Endothelial cell of umbilical vein (primary cell): ENCODE measurements around the gene HDX. TPM values are rescaled to one million over a fixed set of nuclear protein-coding genes. Genes with fewer than 3 reads are reported as not detected.

Source experiments
- BruUV-seq: library from RNA; stranded (reverse); fragments of 400-500 nt; replicated peaks from 2 replicates; lab custom pipeline; 2021; lab: Mats Ljungman, UMichigan
- CTCF ChIA-PET: fragments of 300-600, 350-600 bp; sonication (Branson Sonifier 250); formaldehyde crosslinking; loops from one replicate; lab custom pipeline; 2021; ENCODE audit warnings: antibody characterized with exemption, inconsistent platforms; lab: Charles Lee
- POLR2A ChIA-PET: fragments of 300-600, 350-600 bp; sonication (Branson Sonifier 250); formaldehyde crosslinking; loops from one replicate; lab custom pipeline; 2021; ENCODE audit warnings: antibody characterized with exemption, inconsistent platforms; lab: Charles Lee
- DNase-seq: peaks from one replicate; pipeline ENCODE4 v3.0.0-alpha.2; 2011; ENCODE audit warnings: low read depth, low spot score
- FAIRE-seq: peaks from 2 replicates; lab custom pipeline; 2011; peaks lifted over from hg19 to GRCh38; lab: Jason Lieb, UNC
- H2AFZ ChIP-seq: 2 replicates; pipeline ENCODE4 v1.6.0; 2012; ENCODE audit warnings: low read depth, low read length, control low read depth, inconsistent platforms
- H3K27ac ChIP-seq: 2 replicates; pipeline ENCODE4 v1.5.1; 2011; ENCODE audit warnings: low read depth, mild to moderate bottlenecking, control low read depth, low read length, moderate library complexity; ENCODE audit not compliant: insufficient read depth
- H3K27me3 ChIP-seq, 2 experiments: 2 replicates each; pipeline versions ENCODE4 v1.6.0 to v1.6.1; 2011; ENCODE audit warnings: low read length in 2 of 2, mixed read lengths in 1 of 2; ENCODE audit not compliant: control insufficient read depth in 2 of 2, insufficient read depth in 2 of 2
- H3K36me3 ChIP-seq, 2 experiments: 2 replicates in 1 of 2; 3 replicates in 1 of 2; pipeline ENCODE4 v1.5.1; 2011; ENCODE audit warnings: low read length in 2 of 2, mild to moderate bottlenecking in 1 of 2, moderate library complexity in 1 of 2; ENCODE audit not compliant: control insufficient read depth in 2 of 2, insufficient read depth in 2 of 2; ENCODE audit errors: extremely low read depth in 1 of 2
- H3K4me1 ChIP-seq: 3 replicates; pipeline ENCODE4 v1.5.1; 2011; ENCODE audit warnings: mild to moderate bottlenecking, low read length; ENCODE audit not compliant: control insufficient read depth, insufficient read depth; ENCODE audit errors: extremely low read depth
- H3K4me2 ChIP-seq: 2 replicates; pipeline ENCODE4 v1.6.1; 2011; ENCODE audit warnings: low read length, control low read depth, mixed read lengths; ENCODE audit not compliant: insufficient read depth
- H3K4me3 ChIP-seq, 3 experiments: fragments of 200-600 bp in 1 of 3; sonication (generic), shearing (Covaris generic) in 1 of 3; replicated peaks in 1 of 3; 2 replicates each; pipeline ENCODE4 v1.5.1; 2011 to 2016; ENCODE audit warnings: control low read depth in 3 of 3, low read length in 3 of 3, mild to moderate bottlenecking in 2 of 3, inconsistent platforms in 1 of 3, low read depth in 1 of 3, moderate library complexity in 1 of 3; ENCODE audit not compliant: insufficient read depth in 1 of 3
- H3K79me2 ChIP-seq: 2 replicates; pipeline ENCODE4 v1.6.0; 2012; ENCODE audit warnings: low read length, inconsistent platforms; ENCODE audit not compliant: control insufficient read depth, insufficient read depth
- H3K9ac ChIP-seq: replicated peaks from 2 replicates; pipeline ENCODE3; 2011; ENCODE audit warnings: low read length, control low read depth; ENCODE audit not compliant: insufficient read depth; ENCODE audit errors: extremely low read depth
- H3K9me1 ChIP-seq: replicated peaks from 3 replicates; pipeline ENCODE4 v1.6.0; 2011; ENCODE audit warnings: mild to moderate bottlenecking, low read length; ENCODE audit not compliant: control insufficient read depth, insufficient read depth; ENCODE audit errors: extremely low read depth
- H3K9me3 ChIP-seq: replicated peaks from 2 replicates; pipeline ENCODE4 v1.5.1; 2012; ENCODE audit warnings: low read length, inconsistent platforms; ENCODE audit not compliant: control insufficient read depth, insufficient read depth
- H4K20me1 ChIP-seq: replicated peaks from 2 replicates; pipeline ENCODE3; 2011; ENCODE audit warnings: mild to moderate bottlenecking, low read length; ENCODE audit not compliant: control insufficient read depth, insufficient read depth; ENCODE audit errors: extremely low read depth
- CTCF ChIP-seq, 2 donors: IDR thresholded peaks; 1 replicate in 1 of 2; 2 replicates in 1 of 2; pipeline ENCODE4 v1.5.1; 2011; ENCODE audit warnings: low read length in 2 of 2, mild to moderate bottlenecking in 2 of 2, moderate library complexity in 2 of 2, control low read depth in 1 of 2, inconsistent platforms in 1 of 2, low read depth in 1 of 2; ENCODE audit not compliant: insufficient read depth in 1 of 2; ENCODE audit errors: extremely low read depth in 1 of 2
- EZH2 ChIP-seq: IDR thresholded peaks from 2 replicates; pipeline ENCODE4 v1.6.1; 2012; ENCODE audit warnings: borderline replicate concordance, low read depth, mild to moderate bottlenecking, moderate library complexity, low read length, inconsistent platforms; ENCODE audit not compliant: severe bottlenecking
- FOS ChIP-seq: IDR thresholded peaks from 2 replicates; pipeline ENCODE4 v1.6.1; 2011; ENCODE audit warnings: mild to moderate bottlenecking, low read length, moderate library complexity, borderline replicate concordance; ENCODE audit not compliant: insufficient read depth
- GATA2 ChIP-seq: IDR thresholded peaks from 2 replicates; pipeline ENCODE4 v1.7.0; 2011; ENCODE audit warnings: low read depth, mild to moderate bottlenecking, moderate library complexity, mixed read lengths, low read length; ENCODE audit not compliant: insufficient read length, insufficient read depth
- JUN ChIP-seq: IDR thresholded peaks from 2 replicates; pipeline ENCODE4 v1.6.1; 2011; ENCODE audit warnings: borderline replicate concordance, low read depth; ENCODE audit not compliant: insufficient read length, insufficient read depth
- MAX ChIP-seq: IDR thresholded peaks from 2 replicates; pipeline ENCODE4 v1.6.1; 2011; ENCODE audit not compliant: insufficient read depth, insufficient read length
- MYC ChIP-seq: IDR thresholded peaks from one replicate; pipeline ENCODE4 v1.6.1; 2011; ENCODE audit warnings: mild to moderate bottlenecking, low read depth, low read length
- POLR2A ChIP-seq: IDR thresholded peaks from 2 replicates; pipeline ENCODE4 v1.6.1; 2012; ENCODE audit warnings: low read depth, mild to moderate bottlenecking, control low read depth, low read length
- POLR2AphosphoS5 ChIP-seq: IDR thresholded peaks from 2 replicates; pipeline ENCODE4 v1.6.1; 2012; ENCODE audit warnings: low read depth, mild to moderate bottlenecking, control low read depth, low read length, moderate library complexity; ENCODE audit not compliant: insufficient read depth
- dilution Hi-C: fragments of 300-500 bp; cut with MboI; formaldehyde crosslinking; loops from one replicate; pipeline ENCODE4 v1.15.0; 2019; ENCODE audit warnings: low sequenced_read_pairs; ENCODE audit not compliant: extremely low pct_ligation_motif_present
- intact Hi-C: fragments of 100-400 bp; cut with micrococcal nuclease; formaldehyde crosslinking; loops from one replicate; pipeline ENCODE4 v1.10.0; 2022
- polyA plus RNA-seq, 4 experiments: library from polyadenylated mRNA; depleted of rRNA in 3 of 4; stranded (reverse) in 3 of 4; unstranded in 1 of 4; fragments of >200 nt; gene quantifications; 2 replicates each; pipeline versions ENCODE4 v1.2.1 to v1.2.3, GENCODE V29; 2011 to 2012; ENCODE audit warnings: missing spikeins in 1 of 4
- total RNA-seq: library from RNA; stranded (reverse); gene quantifications from 2 replicates; pipeline ENCODE4 v1.2.3, GENCODE V29; 2021

HDX gene
- total and polyA plus RNA-seq, 2 donors (not counting 3 experiments of a cell fraction or from before 2014, with no cell fraction given), result 2.3 to 8.2 TPM

- DNase-seq (no peak), FAIRE-seq (no peak)
- intact Hi-C loops (no loop called here), dilution Hi-C loops (no loop called here)
- CTCF ChIA-PET, result no interaction called here
- no peaks in the 10 kb centered on the region for H4K20me1 ChIP-seq
- H3K4me2 ChIP-seq, result no peak overlapping the region
- no peaks in the 10 kb centered on the region for H3K27me3 ChIP-seq
- TF ChIP-seq JUN, result no peak
- TF ChIP-seq EZH2, result no peak
- TF ChIP-seq GATA2, result no peak
- no peak for TF ChIP-seq CTCF (IDR thresholded peaks at IDR 0.05; ENCODE audit: extremely low read depth in 1 of 2, insufficient read depth in 1 of 2, low read depth in 1 of 2, low read length in 2 of 2)
- TF ChIP-seq POLR2AphosphoS5, result no peak
- no peak for TF ChIP-seq MAX
- no peak for TF ChIP-seq MYC
- TF ChIP-seq POLR2A, result no peak
- no peak for TF ChIP-seq FOS
- H3K27ac ChIP-seq, result no peak overlapping the region
- no peak overlapping the region for H3K9ac ChIP-seq
- H2AFZ ChIP-seq, result no peak overlapping the region
- no peaks in the 10 kb centered on the region for H3K36me3 ChIP-seq
- no peak overlapping the region for H3K4me3 ChIP-seq
- POLR2A ChIA-PET, result no interaction called here
- no peaks in the 10 kb centered on the region for H3K79me2 ChIP-seq
- BruUV-seq, result no TSS peak
- no peaks in the 10 kb centered on the region for H3K9me1 ChIP-seq
- no peaks in the 10 kb centered on the region for H3K4me1 ChIP-seq
- no peaks in the 10 kb centered on the region for H3K9me3 ChIP-seq
Measured at GRCh38 chrX:84479086-84479485, 23.2 kb downstream of the HDX start.
